ENCODE measurements around the gene COL23A1. TPM values are rescaled to one million over a fixed set of nuclear protein-coding genes. Genes with fewer than 3 reads are reported as not detected.
"Not testable (repeated sequence)": the region's sequence is repeated elsewhere in the genome, so short reads cannot be mapped to it uniquely, and the experiment has no call there.

Gene COL23A1
- total RNA-seq, 1 donor from 2014 or later, result 3.5 TPM

- DNase-seq (ENCODE audit: low spot score), result no peak
Observed at GRCh38 chr5:178505639-178506407, 84.4 kb downstream of the COL23A1 start.

- DNase-seq (ENCODE audit: low spot score), result no peak
Observed at GRCh38 chr5:178504340-178504960, 85.7 kb downstream of the COL23A1 start.

- no peak for DNase-seq (ENCODE audit: low spot score)
Observed at GRCh38 chr5:178502401-178503100, 87.6 kb downstream of the COL23A1 start.

- no peak for DNase-seq (ENCODE audit: low spot score)
Observed at GRCh38 chr5:178499352-178499751, 90.8 kb downstream of the COL23A1 start.

GRCh38 chr5:178496642-178497041 lies 93.6 kb downstream of the COL23A1 start:
- DNase-seq (ENCODE audit: low spot score), result no peak

- no peak for DNase-seq (ENCODE audit: low spot score)
Observed at GRCh38 chr5:178496214-178496613, 94.0 kb downstream of the COL23A1 start.

GRCh38 chr5:178495706-178496105 lies 94.5 kb downstream of the COL23A1 start:
- no peak for DNase-seq (ENCODE audit: low spot score)

GRCh38 chr5:178492278-178492677 lies 97.9 kb downstream of the COL23A1 start:
- no peak for DNase-seq (ENCODE audit: low spot score)

GRCh38 chr5:178490935-178491652 lies 99.1 kb downstream of the COL23A1 start:
- no peak for DNase-seq (ENCODE audit: low spot score)

- DNase-seq (ENCODE audit: low spot score), result no peak
Observed at GRCh38 chr5:178489271-178489976, 100.8 kb downstream of the COL23A1 start.

GRCh38 chr5:178488696-178489095 lies 101.5 kb downstream of the COL23A1 start:
- no peak for DNase-seq (ENCODE audit: low spot score)

GRCh38 chr5:178487911-178488600 lies 102.1 kb downstream of the COL23A1 start:
- no peak for DNase-seq (ENCODE audit: low spot score)

- DNase-seq (ENCODE audit: low spot score), result not testable (repeated sequence)
Observed at GRCh38 chr5:178486878-178487512, 103.2 kb downstream of the COL23A1 start.

GRCh38 chr5:178486239-178486641 lies 104.0 kb downstream of the COL23A1 start:
- DNase-seq (ENCODE audit: low spot score), result no peak

- no peak for DNase-seq (ENCODE audit: low spot score)
Observed at GRCh38 chr5:178483620-178484019, 106.6 kb downstream of the COL23A1 start.

- no peak for DNase-seq (ENCODE audit: low spot score)
Observed at GRCh38 chr5:178479261-178479660, 110.9 kb downstream of the COL23A1 start.

GRCh38 chr5:178478370-178478769 lies 111.8 kb downstream of the COL23A1 start:
- DNase-seq (ENCODE audit: low spot score), result no peak

GRCh38 chr5:178477802-178478201 lies 112.4 kb downstream of the COL23A1 start:
- DNase-seq (ENCODE audit: low spot score), result no peak

- DNase-seq (ENCODE audit: low spot score), result no peak
Observed at GRCh38 chr5:178476972-178477754, 113.0 kb downstream of the COL23A1 start.

GRCh38 chr5:178476531-178476930 lies 113.7 kb downstream of the COL23A1 start:
- no peak for DNase-seq (ENCODE audit: low spot score)
